NCI-H1694 (cell line): Measurements from ENCODE around the gene RAB22A.

Experiments used
- DNase-seq: peaks from one replicate; lab custom pipeline; 2025; lab: John Stamatoyannopoulos, UW

Gene RAB22A

GRCh38 chr20:58303547-58303946 lies 6.0 kb upstream of the RAB22A start:
- no peak for DNase-seq

- DNase-seq: no peak
Observed at GRCh38 chr20:58305061-58305460, 4.5 kb upstream of the RAB22A start.

- no peak for DNase-seq
Observed at GRCh38 chr20:58306421-58307261, 2.9 kb upstream of the RAB22A start.

- no peak for DNase-seq
Observed at GRCh38 chr20:58307270-58307669, 2.2 kb upstream of the RAB22A start.

- DNase-seq: no peak
Observed at GRCh38 chr20:58308290-58308679, 1.2 kb upstream of the RAB22A start.

- no peak for DNase-seq
Observed at GRCh38 chr20:58308680-58309527, 611 bp upstream of the RAB22A start.

GRCh38 chr20:58310291-58310782 lies 822 bp downstream of the RAB22A start:
- no peak for DNase-seq

- DNase-seq: no peak
Observed at GRCh38 chr20:58312836-58313235, 3.3 kb downstream of the RAB22A start.

GRCh38 chr20:58313396-58313795 lies 3.9 kb downstream of the RAB22A start:
- DNase-seq: no peak

- no peak for DNase-seq
Observed at GRCh38 chr20:58321205-58321604, 11.7 kb downstream of the RAB22A start.

- no peak for DNase-seq
Observed at GRCh38 chr20:58322083-58322482, 12.6 kb downstream of the RAB22A start.

GRCh38 chr20:58325912-58326311 lies 16.4 kb downstream of the RAB22A start:
- DNase-seq: no peak

GRCh38 chr20:58327211-58327610 lies 17.7 kb downstream of the RAB22A start:
- DNase-seq: no peak

- DNase-seq: no peak
Observed at GRCh38 chr20:58328836-58329235, 19.3 kb downstream of the RAB22A start.

- no peak for DNase-seq
Observed at GRCh38 chr20:58329711-58330110, 20.2 kb downstream of the RAB22A start.

GRCh38 chr20:58330249-58330648 lies 20.7 kb downstream of the RAB22A start:
- no peak for DNase-seq

- no peak for DNase-seq
Observed at GRCh38 chr20:58330687-58331086, 21.2 kb downstream of the RAB22A start.

- no peak for DNase-seq
Observed at GRCh38 chr20:58331961-58332551, 22.5 kb downstream of the RAB22A start.

- DNase-seq: no peak
Observed at GRCh38 chr20:58339741-58340140, 30.2 kb downstream of the RAB22A start.

GRCh38 chr20:58340151-58340550 lies 30.6 kb downstream of the RAB22A start:
- DNase-seq: no peak

GRCh38 chr20:58340853-58341252 lies 31.3 kb downstream of the RAB22A start:
- DNase-seq: no peak

- DNase-seq: no peak
Observed at GRCh38 chr20:58342104-58342945, 32.8 kb downstream of the RAB22A start.
